ENCODE data around the gene TRIP13.

- TF ChIP-seq ZBTB8A (tag by site-specific recombination; IDR thresholded peaks at IDR 0.05) (no peak), CTCF (tag by site-specific recombination; IDR thresholded peaks at IDR 0.05) (no peak), ZNF248 (tag by site-specific recombination; IDR thresholded peaks at IDR 0.05) (no peak), ZNF426 (tag by site-specific recombination; IDR thresholded peaks at IDR 0.05) (no peak), PBX3 (CRISPR knock-in tag; IDR thresholded peaks at IDR 0.05) (no peak), ZNF449 (tag by site-specific recombination; IDR thresholded peaks at IDR 0.05) (no peak), ZNF747 (tag by site-specific recombination; IDR thresholded peaks at IDR 0.05) (no peak), KLF1 (tag by site-specific recombination; IDR thresholded peaks at IDR 0.05) (no peak), ZNF645 (tag by site-specific recombination; IDR thresholded peaks at IDR 0.05) (no peak), ZNF558 (tag by site-specific recombination; IDR thresholded peaks at IDR 0.05) (no peak), TCF7L2 (IDR thresholded peaks at IDR 0.05; ENCODE audit: borderline replicate concordance, low read depth, low read length) (no peak), PATZ1 (tag by site-specific recombination; IDR thresholded peaks at IDR 0.05) (no peak), REST (tag by site-specific recombination; IDR thresholded peaks at IDR 0.05) (no peak), ZNF280D (tag by site-specific recombination; IDR thresholded peaks at IDR 0.05) (no peak)
Measured at GRCh38 chr5:964821-965220, 72.1 kb downstream of the TRIP13 start.

Data from HEK293 (cell line).